Keratinocyte (primary cell): ENCODE measurements around the gene ZSCAN25. TPM values are rescaled to one million over a fixed set of nuclear protein-coding genes. Genes with fewer than 3 reads are reported as not detected.
"Not testable (repeated sequence)": the region's sequence is repeated elsewhere in the genome, so short reads cannot be mapped to it uniquely, and the experiment has no call there.

Experiments
- DNase-seq: peaks from one replicate; pipeline ENCODE4 v3.0.0-alpha.2; 2011; ENCODE audit warnings: low read depth, missing footprints, low spot score
- FAIRE-seq: peaks from 2 replicates; lab custom pipeline; 2011; peaks lifted over from hg19 to GRCh38; lab: Jason Lieb, UNC
- H2AFZ ChIP-seq: 2 replicates; pipeline ENCODE4 v1.6.0; 2012; ENCODE audit warnings: low read length, control low read depth, inconsistent platforms; ENCODE audit not compliant: control insufficient read depth
- H3K27ac ChIP-seq: 2 replicates; pipeline ENCODE4 v1.5.1; 2011; ENCODE audit warnings: low read length; ENCODE audit not compliant: control insufficient read depth, insufficient read depth
- H3K27me3 ChIP-seq: 3 replicates; pipeline ENCODE4 v1.6.0; 2011; ENCODE audit warnings: low read length; ENCODE audit not compliant: control insufficient read depth, insufficient read depth; ENCODE audit errors: extremely low read depth
- H3K36me3 ChIP-seq, 2 experiments: 2 replicates in 1 of 2; 3 replicates in 1 of 2; pipeline ENCODE4 v1.5.1; 2011; ENCODE audit warnings: low read length in 2 of 2, mild to moderate bottlenecking in 1 of 2; ENCODE audit not compliant: control insufficient read depth in 2 of 2, insufficient read depth in 2 of 2; ENCODE audit errors: extremely low read depth in 1 of 2
- H3K4me1 ChIP-seq: 3 replicates; pipeline ENCODE4 v1.5.1; 2011; ENCODE audit warnings: low read length; ENCODE audit not compliant: control insufficient read depth, insufficient read depth; ENCODE audit errors: extremely low read depth
- H3K4me2 ChIP-seq: 3 replicates; pipeline ENCODE4 v1.6.0; 2011; ENCODE audit warnings: low read depth, low read length; ENCODE audit not compliant: control insufficient read depth, insufficient read depth; ENCODE audit errors: extremely low read depth
- H3K4me3 ChIP-seq, 3 experiments: fragments of 200-600 bp in 1 of 3; sonication (generic) in 1 of 3; 2 replicates in 2 of 3; 3 replicates in 1 of 3; pipeline ENCODE4 v1.5.1; 2011 to 2016; ENCODE audit warnings: low read length in 3 of 3, mild to moderate bottlenecking in 3 of 3, control low read depth in 2 of 3, inconsistent platforms in 1 of 3, low read depth in 1 of 3, mixed read lengths in 1 of 3, mixed run types in 1 of 3, moderate library complexity in 1 of 3; ENCODE audit not compliant: control insufficient read depth in 2 of 3, insufficient read depth in 2 of 3; ENCODE audit errors: extremely low read depth in 1 of 3
- H3K79me2 ChIP-seq: 2 replicates; pipeline ENCODE4 v1.6.0; 2012; ENCODE audit warnings: low read length; ENCODE audit not compliant: control insufficient read depth, insufficient read depth
- H3K9ac ChIP-seq: 3 replicates; pipeline ENCODE4 v1.6.0; 2011; ENCODE audit warnings: low read length; ENCODE audit not compliant: control insufficient read depth, insufficient read depth; ENCODE audit errors: extremely low read depth
- H3K9me1 ChIP-seq: 3 replicates; pipeline ENCODE4 v1.6.0; 2011; ENCODE audit warnings: low read length; ENCODE audit not compliant: control insufficient read depth, insufficient read depth; ENCODE audit errors: extremely low read depth
- H3K9me3 ChIP-seq: 2 replicates; pipeline ENCODE4 v1.5.1; 2012; ENCODE audit warnings: low read depth, low read length; ENCODE audit not compliant: control insufficient read depth
- H4K20me1 ChIP-seq: 3 replicates; pipeline ENCODE4 v1.6.0; 2011; ENCODE audit warnings: low read length; ENCODE audit not compliant: control insufficient read depth, insufficient read depth; ENCODE audit errors: extremely low read depth
- EZH2 ChIP-seq: IDR thresholded peaks from one replicate; pipeline ENCODE4 v1.6.1; 2012; ENCODE audit warnings: inconsistent platforms, mild to moderate bottlenecking, low read length, moderate library complexity
- dilution Hi-C: fragments of 300-500 bp; cut with MboI; formaldehyde crosslinking; loops from one replicate; pipeline ENCODE4 v1.7.0; 2020; ENCODE audit warnings: low sequenced_read_pairs; ENCODE audit not compliant: extremely low pct_ligation_motif_present
- polyA minus RNA-seq, 3 experiments: library from RNA; depleted of rRNA, polyadenylated mRNA; stranded (reverse); fragments of >200 nt; gene quantifications; 1 replicate in 1 of 3; 2 replicates in 1 of 3; 3 replicates in 1 of 3; pipeline ENCODE4 v1.2.3, GENCODE V29; 2011
- polyA plus RNA-seq, 5 experiments: library from polyadenylated mRNA; depleted of rRNA in 3 of 5; stranded (reverse) in 3 of 5; stranded (forward) in 1 of 5; unstranded in 1 of 5; fragments of >200 nt; gene quantifications; 1 replicate in 1 of 5; 2 replicates in 3 of 5; 3 replicates in 1 of 5; pipeline versions ENCODE4 v1.2.1 to v1.2.3, GENCODE V29; 2011 to 2012; ENCODE audit warnings: missing spikeins in 2 of 5, low read depth in 1 of 5, low replicate concordance in 1 of 5
- TF ChIP-seq, protein P1 (sequence below), 3 experiments: IDR thresholded peaks in 1 of 3; conservative IDR thresholded peaks in 1 of 3; optimal IDR thresholded peaks in 1 of 3; 2 replicates in 2 of 3; 3 replicates in 1 of 3; pipeline versions ENCODE3 to v1.5.1; 2011; ENCODE audit warnings: low read length in 3 of 3, mild to moderate bottlenecking in 3 of 3, moderate library complexity in 2 of 3, control low read depth in 1 of 3, inconsistent platforms in 1 of 3; ENCODE audit not compliant: insufficient read depth in 2 of 3; ENCODE audit errors: extremely low read depth in 1 of 3

ZSCAN25 gene
- polyA plus RNA-seq (10.3 to 13.1 TPM (median 11.6 TPM) in 3 replicates), polyA minus RNA-seq (16.4 to 21.7 TPM (median 19.2 TPM) in 3 replicates)
- 3.1 TPM for polyA plus RNA-seq (2011; ENCODE audit: low read depth)
- 5.3 and 6.2 TPM in 2 replicates for polyA plus RNA-seq (2011; cell fraction: cytosol; rRNA removed)
- polyA plus RNA-seq (2011; cell fraction: nucleus; rRNA removed) = 19.5 and 21.2 TPM in 2 replicates
- polyA plus RNA-seq (2012; ENCODE audit: low replicate concordance) = 3.9 and 8.5 TPM in 2 replicates
- polyA minus RNA-seq (2011; cell fraction: cytosol; rRNA and poly(A)+ RNA removed) = 9.6 TPM
- 16.1 and 21.2 TPM in 2 replicates for polyA minus RNA-seq (2011; cell fraction: nucleus; rRNA and poly(A)+ RNA removed)

DNA sequence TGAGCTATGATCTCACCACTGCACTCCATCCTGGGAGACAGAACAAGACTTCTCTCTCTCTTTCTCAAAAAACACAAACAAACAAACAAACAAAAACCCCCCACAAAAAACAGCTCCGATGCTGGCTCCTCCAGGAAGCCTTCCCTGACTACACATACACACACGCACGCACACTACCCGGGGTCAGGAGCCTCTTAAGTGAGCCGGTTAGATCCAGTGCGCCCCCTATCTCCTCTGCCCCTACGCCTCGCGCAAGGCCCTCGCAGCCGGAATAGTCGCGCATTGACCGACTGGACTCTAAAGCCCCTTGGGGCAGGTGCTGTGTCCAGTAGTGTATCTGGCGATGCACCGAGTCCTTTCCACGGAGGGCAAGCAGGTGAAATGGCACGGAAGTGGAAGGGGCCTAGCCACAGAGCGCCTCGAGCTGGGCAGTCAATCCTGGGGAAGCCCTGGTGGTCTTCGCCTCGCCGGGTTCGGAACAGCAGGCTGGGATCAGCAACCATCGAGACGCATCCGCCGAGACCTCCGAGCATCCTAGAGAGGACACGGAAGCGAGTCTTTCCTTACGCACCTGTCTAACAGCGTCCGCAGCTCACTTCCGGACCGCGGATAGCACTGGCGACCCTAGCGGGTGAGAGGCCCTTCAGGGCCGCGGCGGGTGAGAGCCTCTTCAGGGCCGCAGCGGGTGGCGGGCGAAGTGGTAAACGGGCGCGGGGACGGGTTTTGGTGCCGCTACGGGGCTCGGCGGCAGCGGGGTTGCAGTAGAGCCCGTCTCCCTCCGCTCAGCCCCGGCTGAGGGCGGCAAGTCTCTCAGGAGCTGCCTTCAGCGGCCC, at the start of gene ZSCAN25:
Gene ZSCAN25 (plus strand): TSS at position 588 of the 833 bp plus-strand sequence. CDS start 2,661 bp downstream, outside the sequence.
- H3K4me3 ChIP-seq = peak within 1 kb of the TSS; percentile 92 to 99 (median 96)
- peaks cover 31% of the 10 kb centered on the region for H3K4me1 ChIP-seq
- dilution Hi-C loops = no loop called here
- peak within 1 kb of the TSS; percentile 94 for H3K4me2 ChIP-seq
- peak within 1 kb of the TSS; percentile 100 for H2AFZ ChIP-seq
- no peaks in the 10 kb centered on the region for H3K27me3 ChIP-seq
- FAIRE-seq = peak; percentile 94
- H3K9me1 ChIP-seq = no peaks in the 10 kb centered on the region
- TF ChIP-seq EZH2 = no peak
- TF ChIP-seq, protein P1, sequence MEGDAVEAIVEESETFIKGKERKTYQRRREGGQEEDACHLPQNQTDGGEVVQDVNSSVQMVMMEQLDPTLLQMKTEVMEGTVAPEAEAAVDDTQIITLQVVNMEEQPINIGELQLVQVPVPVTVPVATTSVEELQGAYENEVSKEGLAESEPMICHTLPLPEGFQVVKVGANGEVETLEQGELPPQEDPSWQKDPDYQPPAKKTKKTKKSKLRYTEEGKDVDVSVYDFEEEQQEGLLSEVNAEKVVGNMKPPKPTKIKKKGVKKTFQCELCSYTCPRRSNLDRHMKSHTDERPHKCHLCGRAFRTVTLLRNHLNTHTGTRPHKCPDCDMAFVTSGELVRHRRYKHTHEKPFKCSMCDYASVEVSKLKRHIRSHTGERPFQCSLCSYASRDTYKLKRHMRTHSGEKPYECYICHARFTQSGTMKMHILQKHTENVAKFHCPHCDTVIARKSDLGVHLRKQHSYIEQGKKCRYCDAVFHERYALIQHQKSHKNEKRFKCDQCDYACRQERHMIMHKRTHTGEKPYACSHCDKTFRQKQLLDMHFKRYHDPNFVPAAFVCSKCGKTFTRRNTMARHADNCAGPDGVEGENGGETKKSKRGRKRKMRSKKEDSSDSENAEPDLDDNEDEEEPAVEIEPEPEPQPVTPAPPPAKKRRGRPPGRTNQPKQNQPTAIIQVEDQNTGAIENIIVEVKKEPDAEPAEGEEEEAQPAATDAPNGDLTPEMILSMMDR (optimal IDR thresholded peaks at IDR 0.05 in 1 of 3, IDR thresholded peaks at IDR 0.05 in 1 of 3, conservative IDR thresholded peaks at IDR 0.05 in 1 of 3; ENCODE audit: extremely low read depth in 1 of 3, insufficient read depth in 2 of 3, low read length in 3 of 3) = peak in 2 of 3 experiments; percentile 28 to 68
- peaks cover 18 to 24% of the 10 kb centered on the region in 2 experiments for H3K36me3 ChIP-seq
- H4K20me1 ChIP-seq = no peaks in the 10 kb centered on the region
- no peaks in the 10 kb centered on the region for H3K9me3 ChIP-seq
- H3K9ac ChIP-seq = peak within 1 kb of the TSS; percentile 88
- peak; percentile 59 for DNase-seq
- peak within 1 kb of the TSS; percentile 84 for H3K27ac ChIP-seq
- peaks cover 36% of the 10 kb centered on the region for H3K79me2 ChIP-seq

DNA sequence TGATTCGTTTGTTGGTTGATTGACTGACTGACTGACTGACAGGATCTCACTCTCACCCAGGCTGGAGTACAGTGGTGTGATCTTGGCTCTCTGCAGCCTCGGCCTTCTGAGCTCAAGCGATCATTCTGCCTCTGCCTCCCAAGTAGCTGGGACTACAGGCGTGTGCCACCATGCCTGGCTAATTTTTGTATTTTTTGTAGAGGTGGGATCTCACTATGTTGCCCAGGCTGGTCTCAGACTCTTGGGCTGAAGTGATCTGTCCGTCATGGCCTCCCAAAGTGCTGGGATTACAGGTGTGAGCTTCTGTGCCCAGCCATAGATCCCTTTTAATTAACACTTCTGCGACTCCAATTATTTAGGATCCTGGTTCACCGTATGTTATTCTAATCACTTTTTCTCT, 48.0 kb upstream of the ZSCAN25 start:
- peaks cover 15 to 24% of the 10 kb centered on the region in 2 experiments for H3K36me3 ChIP-seq
- H3K9me1 ChIP-seq, DNase-seq, H3K27ac ChIP-seq, FAIRE-seq, H2AFZ ChIP-seq, H3K9me3 ChIP-seq, H4K20me1 ChIP-seq, H3K27me3 ChIP-seq, H3K4me2 ChIP-seq, H3K9ac ChIP-seq, dilution Hi-C loops, H3K4me1 ChIP-seq, H3K4me3 ChIP-seq: not testable (repeated sequence)
- H3K79me2 ChIP-seq = peaks cover 29% of the 10 kb centered on the region
